ENCODE data around the gene ABCA1.
"Not testable (repeated sequence)": the region's sequence is repeated elsewhere in the genome, so short reads cannot be mapped to it uniquely, and the experiment has no call there.

ABCA1 gene, protein sequence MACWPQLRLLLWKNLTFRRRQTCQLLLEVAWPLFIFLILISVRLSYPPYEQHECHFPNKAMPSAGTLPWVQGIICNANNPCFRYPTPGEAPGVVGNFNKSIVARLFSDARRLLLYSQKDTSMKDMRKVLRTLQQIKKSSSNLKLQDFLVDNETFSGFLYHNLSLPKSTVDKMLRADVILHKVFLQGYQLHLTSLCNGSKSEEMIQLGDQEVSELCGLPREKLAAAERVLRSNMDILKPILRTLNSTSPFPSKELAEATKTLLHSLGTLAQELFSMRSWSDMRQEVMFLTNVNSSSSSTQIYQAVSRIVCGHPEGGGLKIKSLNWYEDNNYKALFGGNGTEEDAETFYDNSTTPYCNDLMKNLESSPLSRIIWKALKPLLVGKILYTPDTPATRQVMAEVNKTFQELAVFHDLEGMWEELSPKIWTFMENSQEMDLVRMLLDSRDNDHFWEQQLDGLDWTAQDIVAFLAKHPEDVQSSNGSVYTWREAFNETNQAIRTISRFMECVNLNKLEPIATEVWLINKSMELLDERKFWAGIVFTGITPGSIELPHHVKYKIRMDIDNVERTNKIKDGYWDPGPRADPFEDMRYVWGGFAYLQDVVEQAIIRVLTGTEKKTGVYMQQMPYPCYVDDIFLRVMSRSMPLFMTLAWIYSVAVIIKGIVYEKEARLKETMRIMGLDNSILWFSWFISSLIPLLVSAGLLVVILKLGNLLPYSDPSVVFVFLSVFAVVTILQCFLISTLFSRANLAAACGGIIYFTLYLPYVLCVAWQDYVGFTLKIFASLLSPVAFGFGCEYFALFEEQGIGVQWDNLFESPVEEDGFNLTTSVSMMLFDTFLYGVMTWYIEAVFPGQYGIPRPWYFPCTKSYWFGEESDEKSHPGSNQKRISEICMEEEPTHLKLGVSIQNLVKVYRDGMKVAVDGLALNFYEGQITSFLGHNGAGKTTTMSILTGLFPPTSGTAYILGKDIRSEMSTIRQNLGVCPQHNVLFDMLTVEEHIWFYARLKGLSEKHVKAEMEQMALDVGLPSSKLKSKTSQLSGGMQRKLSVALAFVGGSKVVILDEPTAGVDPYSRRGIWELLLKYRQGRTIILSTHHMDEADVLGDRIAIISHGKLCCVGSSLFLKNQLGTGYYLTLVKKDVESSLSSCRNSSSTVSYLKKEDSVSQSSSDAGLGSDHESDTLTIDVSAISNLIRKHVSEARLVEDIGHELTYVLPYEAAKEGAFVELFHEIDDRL (N-terminal part only)

DNA sequence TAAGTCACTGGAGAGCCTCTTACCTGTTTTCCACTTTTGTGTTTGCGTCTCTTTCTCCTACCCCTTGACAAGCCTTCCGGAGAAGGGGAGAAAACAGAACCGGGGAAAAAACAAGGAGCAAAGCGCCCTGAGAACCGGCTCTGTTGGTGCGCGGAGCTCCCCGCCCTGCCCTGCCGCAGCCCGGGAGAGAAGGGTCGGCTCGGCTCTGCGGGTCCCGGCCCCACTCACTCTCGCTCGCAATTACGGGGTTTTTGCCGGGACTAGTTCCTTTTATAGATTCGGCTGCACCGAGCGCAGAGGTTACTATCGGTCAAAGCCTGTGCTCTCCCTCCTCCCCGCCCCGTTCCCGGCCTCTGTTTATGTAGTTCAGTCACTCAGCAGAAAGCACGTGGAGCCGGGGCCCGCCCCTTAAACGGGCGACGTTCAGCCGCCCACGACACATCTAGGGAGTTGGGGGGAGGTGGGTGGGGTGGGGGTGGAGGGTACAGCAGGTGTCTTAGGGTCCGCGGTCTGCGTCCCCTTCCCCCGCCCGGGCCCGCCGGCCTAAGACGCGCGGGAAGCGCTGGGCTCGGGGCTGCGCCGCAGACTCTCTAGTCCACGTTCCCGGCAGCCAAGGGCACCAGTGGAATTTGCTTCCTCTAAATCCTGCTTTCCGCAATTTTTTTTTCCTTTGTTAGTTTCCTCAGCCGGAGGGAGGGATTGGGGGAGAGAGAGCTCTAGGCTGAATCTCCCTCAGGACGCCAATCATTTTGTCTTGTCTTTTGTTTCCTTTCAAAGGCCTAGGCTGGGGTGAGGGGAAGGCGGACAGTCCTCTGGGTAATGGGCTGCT is at the start of gene ABCA1:
ABCA1 (minus strand) TSS at position 244 of the 829 bp plus-strand sequence. CDS start 24,476 bp downstream, outside the sequence.
- peak within 1 kb of the TSS; percentile 81 for H3K4me3 ChIP-seq (ENCODE audit: low read depth, low read length)
- peak; percentile 86 for TF ChIP-seq MYC (IDR thresholded peaks at IDR 0.05; ENCODE audit: low read depth, low read length)
- peak; percentile 90 for TF ChIP-seq POLR2A (IDR thresholded peaks at IDR 0.05; ENCODE audit: extremely low read depth, insufficient read length)
- TF ChIP-seq, protein P1, sequence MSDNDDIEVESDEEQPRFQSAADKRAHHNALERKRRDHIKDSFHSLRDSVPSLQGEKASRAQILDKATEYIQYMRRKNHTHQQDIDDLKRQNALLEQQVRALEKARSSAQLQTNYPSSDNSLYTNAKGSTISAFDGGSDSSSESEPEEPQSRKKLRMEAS (IDR thresholded peaks at IDR 0.05; ENCODE audit: low read depth, low read length): peak; percentile 99
- TF ChIP-seq, protein P2, sequence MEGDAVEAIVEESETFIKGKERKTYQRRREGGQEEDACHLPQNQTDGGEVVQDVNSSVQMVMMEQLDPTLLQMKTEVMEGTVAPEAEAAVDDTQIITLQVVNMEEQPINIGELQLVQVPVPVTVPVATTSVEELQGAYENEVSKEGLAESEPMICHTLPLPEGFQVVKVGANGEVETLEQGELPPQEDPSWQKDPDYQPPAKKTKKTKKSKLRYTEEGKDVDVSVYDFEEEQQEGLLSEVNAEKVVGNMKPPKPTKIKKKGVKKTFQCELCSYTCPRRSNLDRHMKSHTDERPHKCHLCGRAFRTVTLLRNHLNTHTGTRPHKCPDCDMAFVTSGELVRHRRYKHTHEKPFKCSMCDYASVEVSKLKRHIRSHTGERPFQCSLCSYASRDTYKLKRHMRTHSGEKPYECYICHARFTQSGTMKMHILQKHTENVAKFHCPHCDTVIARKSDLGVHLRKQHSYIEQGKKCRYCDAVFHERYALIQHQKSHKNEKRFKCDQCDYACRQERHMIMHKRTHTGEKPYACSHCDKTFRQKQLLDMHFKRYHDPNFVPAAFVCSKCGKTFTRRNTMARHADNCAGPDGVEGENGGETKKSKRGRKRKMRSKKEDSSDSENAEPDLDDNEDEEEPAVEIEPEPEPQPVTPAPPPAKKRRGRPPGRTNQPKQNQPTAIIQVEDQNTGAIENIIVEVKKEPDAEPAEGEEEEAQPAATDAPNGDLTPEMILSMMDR (IDR thresholded peaks at IDR 0.05; ENCODE audit: low read depth, low read length): no peak
- DNase-seq (ENCODE audit: low read depth): peak; percentile 93

DNA sequence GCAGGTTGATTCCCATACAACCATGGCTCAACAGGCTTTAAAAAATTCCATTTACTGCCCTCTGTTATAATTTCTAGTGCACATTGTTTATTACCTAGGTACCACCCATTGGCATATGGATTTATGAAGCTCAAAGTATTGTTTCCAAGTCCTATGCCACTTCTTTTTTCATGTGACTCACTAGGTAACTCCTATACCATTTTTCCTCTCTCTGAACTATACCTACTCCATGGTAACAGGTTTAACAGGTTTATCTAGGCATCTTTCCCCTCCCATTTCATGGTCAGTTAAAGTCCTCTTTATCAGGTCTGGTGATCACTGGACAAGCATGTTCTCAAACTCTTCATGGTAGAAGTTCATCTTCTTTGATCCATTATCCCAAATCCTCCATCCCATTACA is 49.6 kb upstream of the ABCA1 start:
- no peak for DNase-seq (ENCODE audit: low read depth)
- no peak for TF ChIP-seq MYC (IDR thresholded peaks at IDR 0.05; ENCODE audit: low read depth, low read length)
- TF ChIP-seq, protein P2 (IDR thresholded peaks at IDR 0.05; ENCODE audit: low read depth, low read length): no peak
- no peak for TF ChIP-seq POLR2A (IDR thresholded peaks at IDR 0.05; ENCODE audit: extremely low read depth, insufficient read length)
- TF ChIP-seq, protein P1 (IDR thresholded peaks at IDR 0.05; ENCODE audit: low read depth, low read length): no peak
- H3K4me3 ChIP-seq (ENCODE audit: low read depth, low read length): no peak overlapping the region

DNA sequence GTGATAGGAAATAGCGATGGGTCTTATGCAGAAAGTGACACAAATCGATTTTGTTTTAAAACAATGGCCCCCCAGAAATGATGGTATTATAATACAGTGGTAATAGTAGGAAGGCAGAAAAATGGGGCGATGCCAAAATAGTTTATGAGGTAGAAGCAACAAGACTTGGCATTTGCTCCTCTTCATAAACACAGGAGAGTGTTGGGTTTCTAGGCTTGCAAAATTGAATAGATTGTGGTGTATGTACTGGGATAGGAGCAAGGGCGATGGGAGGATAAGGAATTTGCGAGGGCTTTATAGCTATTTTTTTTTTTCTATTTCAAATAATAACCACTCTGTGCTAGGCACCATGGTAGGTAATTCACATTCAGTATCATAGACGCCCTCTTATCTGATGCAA is 49.2 kb upstream of the ABCA1 start:
- no peak for TF ChIP-seq POLR2A (IDR thresholded peaks at IDR 0.05; ENCODE audit: extremely low read depth, insufficient read length)
- no peak for TF ChIP-seq MYC (IDR thresholded peaks at IDR 0.05; ENCODE audit: low read depth, low read length)
- TF ChIP-seq, protein P2 (IDR thresholded peaks at IDR 0.05; ENCODE audit: low read depth, low read length): no peak
- TF ChIP-seq, protein P1 (IDR thresholded peaks at IDR 0.05; ENCODE audit: low read depth, low read length): no peak
- DNase-seq (ENCODE audit: low read depth): no peak
- no peak overlapping the region for H3K4me3 ChIP-seq (ENCODE audit: low read depth, low read length)

DNA sequence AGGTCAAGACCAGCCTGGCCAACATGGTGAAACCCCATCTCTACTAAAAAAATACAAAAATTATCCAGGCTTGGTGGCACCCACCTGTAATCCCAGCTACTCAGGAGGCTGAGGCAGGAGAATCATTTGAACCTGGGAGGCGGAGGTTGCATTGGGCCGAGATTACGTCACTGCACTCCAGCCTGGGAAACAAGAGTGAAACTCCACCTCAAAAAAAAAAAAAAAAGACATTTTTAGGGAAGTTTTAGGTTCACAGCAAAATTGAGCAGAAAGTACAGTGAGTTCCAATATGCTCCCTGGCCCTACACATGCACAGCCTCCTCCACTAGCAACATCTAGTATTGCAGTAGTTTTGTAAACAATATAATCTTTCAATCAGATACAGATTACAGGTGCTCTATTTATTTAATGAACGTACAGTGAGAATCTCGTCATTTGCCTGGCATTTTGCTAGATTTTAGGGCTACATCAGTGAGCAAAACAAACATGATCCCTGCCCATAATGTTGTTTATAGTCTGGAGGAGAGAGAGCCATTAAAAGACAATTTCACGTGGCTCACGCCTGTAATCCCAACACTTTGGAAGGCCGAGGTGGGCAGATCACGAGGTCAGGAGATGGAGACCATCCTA is 48.1 kb upstream of the ABCA1 start:
- H3K4me3 ChIP-seq (ENCODE audit: low read depth, low read length); DNase-seq (ENCODE audit: low read depth): not testable (repeated sequence)

DNA sequence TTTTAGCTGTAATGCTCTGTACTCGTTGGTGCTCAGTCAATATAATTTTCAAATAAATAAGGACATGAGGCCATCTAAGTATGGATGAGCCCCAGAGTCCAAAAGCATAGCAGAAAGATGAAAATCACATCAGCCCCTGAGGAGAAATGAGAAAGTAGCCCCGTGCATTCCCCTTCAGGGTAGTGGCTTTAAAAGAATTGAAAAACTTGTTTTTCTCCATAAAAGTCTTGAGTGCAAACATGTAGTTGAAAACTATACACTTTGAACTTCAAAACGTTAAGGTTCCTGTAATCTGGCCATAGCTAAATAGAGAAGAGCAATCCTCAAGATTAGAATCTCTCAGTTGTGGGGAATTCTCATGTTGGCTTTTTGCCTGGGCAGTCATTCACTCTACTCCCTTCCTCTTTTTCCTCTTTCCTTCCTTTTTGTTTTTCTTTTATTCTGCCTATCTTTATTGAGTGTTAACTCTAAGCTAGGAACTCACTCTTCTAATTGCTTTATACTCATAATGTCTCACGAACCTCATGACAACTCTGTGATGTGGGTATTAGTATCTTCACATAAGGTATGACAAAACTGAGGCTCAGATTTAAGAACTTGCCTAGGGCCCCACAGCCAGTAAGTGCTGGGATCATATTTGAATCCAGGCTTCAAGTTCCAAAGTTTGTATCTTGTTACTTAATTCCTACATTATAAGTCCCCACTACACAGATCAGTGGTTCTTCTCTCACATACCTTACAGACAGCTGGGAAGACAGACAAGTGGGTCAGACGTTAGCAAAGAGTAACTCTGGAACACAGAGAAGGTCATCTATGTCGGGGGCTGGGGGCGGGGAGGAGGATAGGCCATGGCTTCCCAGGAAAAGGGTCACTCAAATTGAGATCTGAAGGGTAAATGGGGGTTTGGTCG is 46.4 kb upstream of the ABCA1 start:
- no peak for DNase-seq (ENCODE audit: low read depth)
- H3K4me3 ChIP-seq (ENCODE audit: low read depth, low read length): no peak overlapping the region
- TF ChIP-seq, protein P2 (IDR thresholded peaks at IDR 0.05; ENCODE audit: low read depth, low read length): no peak
- TF ChIP-seq, protein P1 (IDR thresholded peaks at IDR 0.05; ENCODE audit: low read depth, low read length): no peak
- TF ChIP-seq POLR2A (IDR thresholded peaks at IDR 0.05; ENCODE audit: extremely low read depth, insufficient read length) (no peak), MYC (IDR thresholded peaks at IDR 0.05; ENCODE audit: low read depth, low read length) (no peak)

Data from NB4 (cell line).